H1 (cell line): ENCODE measurements around the gene TMEM196. TPM values are rescaled to one million over a fixed set of nuclear protein-coding genes. Genes with fewer than 3 reads are reported as not detected.

Experiments used
- CHD7 ChIP-seq: fragments of 300-600 bp; sonication (generic); IDR thresholded peaks from 2 replicates; pipeline ENCODE4 v1.7.1; 2012; ENCODE audit warnings: low read length, moderate library complexity, mild to moderate bottlenecking, inconsistent platforms; ENCODE audit not compliant: insufficient replicate concordance
- HDAC2 ChIP-seq, 2 experiments: fragments of 300-600 bp in 1 of 2; sonication (generic) in 1 of 2; IDR thresholded peaks; 2 replicates each; pipeline ENCODE4 v1.6.1; 2011 to 2012; ENCODE audit warnings: low read depth in 2 of 2, low read length in 2 of 2, mild to moderate bottlenecking in 2 of 2, moderate library complexity in 2 of 2, borderline replicate concordance in 1 of 2, inconsistent platforms in 1 of 2
- JUN ChIP-seq: IDR thresholded peaks from 2 replicates; pipeline ENCODE4 v1.6.1; 2011; ENCODE audit warnings: low read depth, mild to moderate bottlenecking, improper control_type of control experiment, low read length
- POLR2AphosphoS5 ChIP-seq: IDR thresholded peaks from 2 replicates; pipeline ENCODE4 v1.6.1; 2011; ENCODE audit warnings: low read depth, low read length
- SP1 ChIP-seq: IDR thresholded peaks from 2 replicates; pipeline ENCODE4 v1.6.1; 2011; ENCODE audit warnings: low read depth, low read length
- SP2 ChIP-seq: IDR thresholded peaks from 2 replicates; pipeline ENCODE4 v1.6.1; 2012; ENCODE audit warnings: mild to moderate bottlenecking, low read length, inconsistent platforms
- SRF ChIP-seq: IDR thresholded peaks from 2 replicates; pipeline ENCODE4 v1.6.1; 2011; ENCODE audit warnings: mild to moderate bottlenecking, low read depth, low read length, moderate library complexity
- TAF7 ChIP-seq: optimal IDR thresholded peaks from 2 replicates; pipeline ENCODE3; 2011; ENCODE audit warnings: low read depth, mild to moderate bottlenecking, inconsistent platforms, low read length, moderate library complexity, borderline replicate concordance
- TCF12 ChIP-seq: IDR thresholded peaks from 2 replicates; pipeline ENCODE4 v1.6.1; 2011; ENCODE audit warnings: low read depth, mild to moderate bottlenecking, low read length
- YY1 ChIP-seq: IDR thresholded peaks from 2 replicates; pipeline ENCODE4 v1.6.1; 2011; ENCODE audit warnings: low read depth, mild to moderate bottlenecking, low read length
- ZNF274 ChIP-seq: IDR thresholded peaks from 2 replicates; pipeline ENCODE4 v1.7.0; 2012; ENCODE audit warnings: low read length, borderline replicate concordance; ENCODE audit errors: extremely low read depth
- polyA plus RNA-seq, 7 experiments: library from polyadenylated mRNA; depleted of rRNA in 3 of 7; stranded (reverse) in 5 of 7; unstranded in 2 of 7; fragments of >200 nt in 5 of 7; fragments of 200-250 nt in 2 of 7; gene quantifications; 1 replicate in 5 of 7; 2 replicates in 1 of 7; 4 replicates in 1 of 7; pipeline versions ENCODE4 v1.2.1 to v1.2.3, GENCODE V29; 2011 to 2013; ENCODE audit warnings: missing spikeins in 2 of 7, mixed read lengths in 2 of 7
- total RNA-seq: library from RNA; stranded (reverse); fragmentation: NEBNext Ultra II Directional; extraction: Animal tissue kit (Norgen Biotek cat#: 25700); gene quantifications from 2 replicates; pipeline ENCODE4 v1.2.1, GENCODE V29; 2021

TMEM196 gene
- total and polyA plus RNA-seq, 2 of the 8 experiments (the other 6 are each of a cell fraction or from before 2014, with no cell fraction given): 0.06 to 0.07 TPM

DNA sequence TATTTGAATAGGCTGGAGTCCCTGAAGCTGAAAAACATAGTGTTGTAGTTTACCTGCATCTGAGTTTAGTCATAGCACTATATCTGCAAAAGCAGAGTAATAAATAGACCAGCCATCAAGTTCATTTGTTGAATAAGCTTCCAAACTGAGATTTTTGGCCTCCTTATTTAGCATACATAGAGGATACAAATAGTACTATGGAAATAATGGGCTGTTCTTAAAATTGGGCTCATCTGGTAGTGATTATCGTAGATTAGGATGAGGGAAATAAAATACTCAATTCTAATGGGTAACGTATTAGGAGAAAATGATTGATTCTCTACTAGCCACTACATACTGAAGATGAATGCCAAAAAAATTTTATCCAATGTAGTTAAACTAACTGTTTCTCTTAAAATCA lies 41.4 kb upstream of the TMEM196 start (continued):
- no peak for TF ChIP-seq CHD7
- TF ChIP-seq TCF12: no peak
- no peak for TF ChIP-seq YY1
- no peak for TF ChIP-seq SP2
- no peak for TF ChIP-seq SP1
- TF ChIP-seq HDAC2 (IDR thresholded peaks at IDR 0.05; ENCODE audit: borderline replicate concordance in 1 of 2, low read depth in 2 of 2, low read length in 2 of 2): no peak
- no peak for TF ChIP-seq POLR2AphosphoS5
- TF ChIP-seq ZNF274: no peak
- TF ChIP-seq JUN: no peak
- no peak for TF ChIP-seq SRF
- no peak for TF ChIP-seq TAF7
